Astrocyte of the spinal cord (primary cell): Measurements from ENCODE around the gene DNM2.

Experiments used
- DNase-seq: peaks from one replicate; pipeline ENCODE4 v3.0.0; 2011; ENCODE audit warnings: low read depth, low spot score
- H3K4me3 ChIP-seq: 2 replicates; pipeline ENCODE4 v1.5.1; 2011; ENCODE audit warnings: low read depth, mild to moderate bottlenecking, low read length, moderate library complexity
- in situ Hi-C: cut with HindIII; loops from 2 replicates; pipeline ENCODE4 v1.10.0; 2017; ENCODE audit warnings: low sequenced_read_pairs
- TF ChIP-seq, protein P1 (sequence below): IDR thresholded peaks from 2 replicates; pipeline ENCODE4 v1.5.1; 2012; ENCODE audit warnings: low read depth, mild to moderate bottlenecking, low read length, inconsistent platforms

Gene DNM2

DNA sequence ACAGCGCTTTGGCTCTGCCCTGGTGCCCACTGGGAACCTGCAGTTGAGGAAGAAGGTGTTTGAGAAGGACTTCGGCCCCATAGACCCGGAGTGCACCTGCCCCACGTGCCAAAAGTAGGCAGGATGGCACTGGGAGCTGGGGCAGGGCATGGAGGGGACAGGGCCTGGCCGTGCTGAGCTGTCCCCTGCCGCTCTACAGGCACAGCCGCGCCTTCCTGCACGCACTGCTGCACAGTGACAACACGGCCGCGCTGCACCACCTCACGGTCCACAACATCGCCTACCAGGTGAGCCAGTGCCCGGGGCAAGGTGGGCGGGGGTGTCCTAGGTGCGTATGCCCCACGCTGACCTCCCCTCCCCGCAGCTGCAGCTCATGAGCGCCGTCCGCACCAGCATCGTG lies 5.1 kb upstream of the DNM2 start:
- in situ Hi-C loops, result no loop called here
- TF ChIP-seq, protein P1, sequence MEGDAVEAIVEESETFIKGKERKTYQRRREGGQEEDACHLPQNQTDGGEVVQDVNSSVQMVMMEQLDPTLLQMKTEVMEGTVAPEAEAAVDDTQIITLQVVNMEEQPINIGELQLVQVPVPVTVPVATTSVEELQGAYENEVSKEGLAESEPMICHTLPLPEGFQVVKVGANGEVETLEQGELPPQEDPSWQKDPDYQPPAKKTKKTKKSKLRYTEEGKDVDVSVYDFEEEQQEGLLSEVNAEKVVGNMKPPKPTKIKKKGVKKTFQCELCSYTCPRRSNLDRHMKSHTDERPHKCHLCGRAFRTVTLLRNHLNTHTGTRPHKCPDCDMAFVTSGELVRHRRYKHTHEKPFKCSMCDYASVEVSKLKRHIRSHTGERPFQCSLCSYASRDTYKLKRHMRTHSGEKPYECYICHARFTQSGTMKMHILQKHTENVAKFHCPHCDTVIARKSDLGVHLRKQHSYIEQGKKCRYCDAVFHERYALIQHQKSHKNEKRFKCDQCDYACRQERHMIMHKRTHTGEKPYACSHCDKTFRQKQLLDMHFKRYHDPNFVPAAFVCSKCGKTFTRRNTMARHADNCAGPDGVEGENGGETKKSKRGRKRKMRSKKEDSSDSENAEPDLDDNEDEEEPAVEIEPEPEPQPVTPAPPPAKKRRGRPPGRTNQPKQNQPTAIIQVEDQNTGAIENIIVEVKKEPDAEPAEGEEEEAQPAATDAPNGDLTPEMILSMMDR, result no peak
- no peak overlapping the region for H3K4me3 ChIP-seq
- no peak for DNase-seq

GRCh38 chr19:10713317-10713716 lies 4.6 kb upstream of the DNM2 start:
- TF ChIP-seq, protein P1, result no peak
- in situ Hi-C loops, result no loop called here
- DNase-seq, result no peak
- H3K4me3 ChIP-seq, result no peak overlapping the region

- DNase-seq, result no peak
- TF ChIP-seq, protein P1, result no peak
- peak overlapping the region; percentile 28 for H3K4me3 ChIP-seq
- in situ Hi-C loops, result no loop called here
These were observed 874 bp upstream of the DNM2 start for GRCh38 chr19:10717054-10717355.

GRCh38 chr19:10718205-10719196 lies 622 bp downstream of the DNM2 start:
- in situ Hi-C loops, result no loop called here
- TF ChIP-seq, protein P1, result no peak
- peak; percentile 37 for DNase-seq
- peak overlapping the region; percentile 79 for H3K4me3 ChIP-seq

DNA sequence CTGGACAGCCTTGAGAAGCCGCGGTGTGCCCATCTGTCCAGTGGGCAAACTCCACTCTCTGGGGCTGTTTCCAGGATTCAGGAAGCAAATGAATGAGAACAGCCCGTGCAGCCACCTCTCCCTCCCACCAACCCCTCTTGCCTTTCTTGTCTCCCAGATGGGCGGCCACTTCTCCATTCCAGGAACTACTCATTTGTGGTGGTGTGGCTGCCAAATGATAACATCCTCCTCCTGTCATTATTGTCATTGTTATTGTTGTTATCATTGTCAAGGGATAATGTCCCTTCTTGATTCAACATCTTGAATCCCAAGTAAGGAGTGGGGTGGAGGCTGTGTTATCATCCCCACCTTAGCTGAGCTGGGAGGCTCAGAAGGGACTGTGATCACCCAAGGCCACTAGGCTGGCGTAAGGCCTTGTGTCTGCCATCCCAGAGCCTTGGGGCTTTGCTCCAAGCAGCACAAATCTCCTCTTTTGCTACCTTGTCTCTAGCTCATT lies 1.6 kb downstream of the DNM2 start:
- in situ Hi-C loops, result no loop called here
- TF ChIP-seq, protein P1, result no peak
- H3K4me3 ChIP-seq, result peak overlapping the region; percentile 79
- DNase-seq, result no peak

- no peak overlapping the region for H3K4me3 ChIP-seq
- no peak for DNase-seq
- TF ChIP-seq, protein P1, result no peak
- in situ Hi-C loops, result no loop called here
These were observed 2.8 kb downstream of the DNM2 start for GRCh38 chr19:10720607-10721125.
